Suprapubic skin (tissue), 3 donors: ENCODE results near the gene KIAA0825.

Experiments
- POLR2A ChIP-seq, 2 donors: fragments of 450-650 bp; IDR thresholded peaks; one replicate each; pipeline ENCODE4 v1.6.1; 2017; ENCODE audit warnings: antibody characterized with exemption in 2 of 2, mild to moderate bottlenecking in 2 of 2, moderate library complexity in 2 of 2
- TF ChIP-seq, protein P1 (sequence below), 2 donors: fragments of 200-600 bp in 1 of 2; fragments of 450-650 bp in 1 of 2; sonication (generic) in 1 of 2; IDR thresholded peaks; one replicate each; pipeline ENCODE4 v1.5.1; 2016 to 2019; ENCODE audit warnings: antibody characterized with exemption in 2 of 2, mild to moderate bottlenecking in 1 of 2, moderate library complexity in 1 of 2

DNA sequence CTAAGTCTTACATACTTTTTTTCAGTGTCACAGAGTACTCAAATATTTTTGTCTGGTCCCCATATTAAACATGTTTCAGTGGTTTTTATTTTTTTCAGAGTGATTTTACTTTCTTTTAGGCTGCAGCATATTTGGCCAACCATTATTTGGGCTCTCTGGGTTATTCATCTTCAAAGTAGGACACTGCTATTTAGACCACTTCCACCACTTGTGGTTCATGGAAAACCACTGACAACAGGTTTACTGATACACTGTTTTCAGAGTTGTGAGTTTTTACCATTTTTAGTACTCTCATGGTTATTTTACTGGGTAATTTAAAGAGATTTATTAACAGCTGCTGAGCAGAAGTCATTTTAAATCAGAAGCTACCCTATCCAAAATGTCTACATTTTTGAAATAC, 437.6 kb downstream of the KIAA0825 start:
- TF ChIP-seq, protein P1, sequence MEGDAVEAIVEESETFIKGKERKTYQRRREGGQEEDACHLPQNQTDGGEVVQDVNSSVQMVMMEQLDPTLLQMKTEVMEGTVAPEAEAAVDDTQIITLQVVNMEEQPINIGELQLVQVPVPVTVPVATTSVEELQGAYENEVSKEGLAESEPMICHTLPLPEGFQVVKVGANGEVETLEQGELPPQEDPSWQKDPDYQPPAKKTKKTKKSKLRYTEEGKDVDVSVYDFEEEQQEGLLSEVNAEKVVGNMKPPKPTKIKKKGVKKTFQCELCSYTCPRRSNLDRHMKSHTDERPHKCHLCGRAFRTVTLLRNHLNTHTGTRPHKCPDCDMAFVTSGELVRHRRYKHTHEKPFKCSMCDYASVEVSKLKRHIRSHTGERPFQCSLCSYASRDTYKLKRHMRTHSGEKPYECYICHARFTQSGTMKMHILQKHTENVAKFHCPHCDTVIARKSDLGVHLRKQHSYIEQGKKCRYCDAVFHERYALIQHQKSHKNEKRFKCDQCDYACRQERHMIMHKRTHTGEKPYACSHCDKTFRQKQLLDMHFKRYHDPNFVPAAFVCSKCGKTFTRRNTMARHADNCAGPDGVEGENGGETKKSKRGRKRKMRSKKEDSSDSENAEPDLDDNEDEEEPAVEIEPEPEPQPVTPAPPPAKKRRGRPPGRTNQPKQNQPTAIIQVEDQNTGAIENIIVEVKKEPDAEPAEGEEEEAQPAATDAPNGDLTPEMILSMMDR (IDR thresholded peaks at IDR 0.05), result no peak
- no peak for TF ChIP-seq POLR2A (IDR thresholded peaks at IDR 0.05)
